H9 (cell line): ENCODE results near the gene FAM149B1. TPM values are rescaled to one million over a fixed set of nuclear protein-coding genes. Genes with fewer than 3 reads are reported as not detected.

Experiments used
- DNase-seq: peaks from one replicate; pipeline ENCODE4 v3.0.0-alpha.2; 2017
- H2AFZ ChIP-seq: one replicate; pipeline ENCODE4 v1.6.1; 2013; ENCODE audit warnings: mild to moderate bottlenecking, low read length, control low read depth, moderate library complexity
- H2AK5ac ChIP-seq: 2 replicates; pipeline ENCODE4 v1.6.1; 2013; ENCODE audit warnings: low read length, control low read depth, mixed read lengths; ENCODE audit not compliant: insufficient read length
- H2BK120ac ChIP-seq: one replicate; pipeline ENCODE4 v1.6.1; 2013; ENCODE audit warnings: low read depth, mild to moderate bottlenecking, low read length, control low read depth, inconsistent platforms; ENCODE audit not compliant: poor library complexity, severe bottlenecking
- H2BK12ac ChIP-seq: 2 replicates; pipeline ENCODE4 v1.6.1; 2013; ENCODE audit warnings: low read length, control low read depth, mixed read lengths, low read depth; ENCODE audit not compliant: insufficient read length
- H2BK15ac ChIP-seq: 2 replicates; pipeline ENCODE4 v1.6.1; 2013; ENCODE audit warnings: low read depth, low read length, control low read depth
- H2BK20ac ChIP-seq: one replicate; pipeline ENCODE4 v1.6.1; 2013; ENCODE audit warnings: low read depth, mild to moderate bottlenecking, low read length, control low read depth, inconsistent platforms; ENCODE audit not compliant: poor library complexity, severe bottlenecking
- H2BK5ac ChIP-seq: 2 replicates; pipeline ENCODE4 v1.6.1; 2013; ENCODE audit warnings: low read length, control low read depth, mixed read lengths; ENCODE audit not compliant: insufficient read length
- H3K14ac ChIP-seq: 2 replicates; pipeline ENCODE4 v1.6.1; 2013; ENCODE audit warnings: low read length, control low read depth; ENCODE audit not compliant: insufficient read depth
- H3K18ac ChIP-seq: 2 replicates; pipeline ENCODE4 v1.6.1; 2013; ENCODE audit warnings: low read depth, mild to moderate bottlenecking, mixed read lengths, low read length, control low read depth; ENCODE audit not compliant: insufficient read length
- H3K23ac ChIP-seq: 2 replicates; pipeline ENCODE4 v1.6.1; 2013; ENCODE audit warnings: low read length, control low read depth, mixed read lengths, low read depth; ENCODE audit not compliant: insufficient read length
- H3K23me2 ChIP-seq: 2 replicates; pipeline ENCODE4 v1.6.1; 2013; ENCODE audit warnings: low read depth, mild to moderate bottlenecking, mixed read lengths, low read length, control low read depth; ENCODE audit not compliant: insufficient read length, poor library complexity, severe bottlenecking
- H3K27ac ChIP-seq: 2 replicates; pipeline ENCODE4 v1.5.1; 2013; ENCODE audit warnings: low read length, control low read depth, mixed read lengths, low read depth; ENCODE audit not compliant: insufficient read length
- H3K27me3 ChIP-seq: 2 replicates; pipeline ENCODE4 v1.6.1; 2013; ENCODE audit warnings: low read length, control low read depth, inconsistent platforms; ENCODE audit not compliant: insufficient read depth
- H3K4ac ChIP-seq: 2 replicates; pipeline ENCODE4 v1.6.1; 2013; ENCODE audit warnings: low read depth, mild to moderate bottlenecking, control low read depth, inconsistent platforms, low read length, moderate library complexity
- H3K4me1 ChIP-seq: 2 replicates; pipeline ENCODE4 v1.6.1; 2013; ENCODE audit warnings: low read length, control low read depth, inconsistent platforms; ENCODE audit not compliant: insufficient read depth
- H3K4me2 ChIP-seq: 2 replicates; pipeline ENCODE4 v1.6.1; 2013; ENCODE audit warnings: low read length, control low read depth, mixed read lengths; ENCODE audit not compliant: insufficient read length, insufficient read depth
- H3K56ac ChIP-seq: 2 replicates; pipeline ENCODE4 v1.6.1; 2013; ENCODE audit warnings: low read depth, mild to moderate bottlenecking, mixed read lengths, low read length, control low read depth; ENCODE audit not compliant: insufficient read length
- H3K79me1 ChIP-seq: 2 replicates; pipeline ENCODE4 v1.6.1; 2013; ENCODE audit warnings: low read depth, mild to moderate bottlenecking, moderate library complexity, low read length, control low read depth, inconsistent platforms; ENCODE audit not compliant: insufficient read depth, poor library complexity, severe bottlenecking
- H3K79me2 ChIP-seq: 2 replicates; pipeline ENCODE4 v1.6.1; 2013; ENCODE audit warnings: low read length, control low read depth, inconsistent platforms; ENCODE audit not compliant: insufficient read depth
- H3K9ac ChIP-seq: 2 replicates; pipeline ENCODE4 v1.6.1; 2013; ENCODE audit warnings: low read length, control low read depth, mixed read lengths; ENCODE audit not compliant: insufficient read length; ENCODE audit errors: extremely low read depth
- H3K9me3 ChIP-seq: one replicate; pipeline ENCODE4 v1.6.1; 2013; ENCODE audit warnings: low read depth, low read length, inconsistent platforms; ENCODE audit not compliant: control insufficient read depth
- H3T11ph ChIP-seq: one replicate; pipeline ENCODE4 v1.6.1; 2013; ENCODE audit warnings: mild to moderate bottlenecking, low read length, control low read depth, inconsistent platforms
- H4K20me1 ChIP-seq: one replicate; pipeline ENCODE4 v1.6.1; 2013; ENCODE audit not compliant: control insufficient read depth, insufficient read length, insufficient read depth
- H4K5ac ChIP-seq: 2 replicates; pipeline ENCODE4 v1.6.1; 2013; ENCODE audit warnings: low read depth, mild to moderate bottlenecking, mixed read lengths, low read length, control low read depth; ENCODE audit not compliant: insufficient read length
- H4K8ac ChIP-seq: replicated peaks from 2 replicates; pipeline ENCODE4 v1.6.1; 2013; ENCODE audit warnings: low read length, control low read depth, mixed read lengths, low read depth; ENCODE audit not compliant: insufficient read length
- H4K91ac ChIP-seq: 2 replicates; pipeline ENCODE4 v1.6.1; 2013; ENCODE audit warnings: low read depth, mild to moderate bottlenecking, moderate library complexity, mixed read lengths, low read length, control low read depth; ENCODE audit not compliant: insufficient read length
- H3K27ac Mint-ChIP-seq, 3 experiments: 2 replicates in 2 of 3; 3 replicates in 1 of 3; pipeline ENCODE4 v1.8.0; 2020 to 2021; ENCODE audit warnings: mixed read lengths in 3 of 3, mild to moderate bottlenecking in 1 of 3, moderate library complexity in 1 of 3
- H3K27me3 Mint-ChIP-seq: 2 replicates; pipeline ENCODE4 v1.8.0; 2021; ENCODE audit warnings: low read depth, mild to moderate bottlenecking, moderate library complexity, mixed read lengths
- H3K36me3 Mint-ChIP-seq, 3 experiments: 2 replicates in 2 of 3; 3 replicates in 1 of 3; pipeline ENCODE4 v1.8.0; 2020 to 2021; ENCODE audit warnings: low read depth in 3 of 3, mixed read lengths in 3 of 3; ENCODE audit not compliant: insufficient read depth in 1 of 3
- H3K4me1 Mint-ChIP-seq, 2 experiments: 2 replicates each; pipeline ENCODE4 v1.8.0; 2020; ENCODE audit warnings: mixed read lengths in 2 of 2
- H3K4me3 Mint-ChIP-seq, 2 experiments: 2 replicates in 1 of 2; 3 replicates in 1 of 2; pipeline ENCODE4 v1.8.0; 2020 to 2021; ENCODE audit warnings: mild to moderate bottlenecking in 2 of 2, mixed read lengths in 2 of 2, moderate library complexity in 1 of 2
- H3K9me3 Mint-ChIP-seq, 2 experiments: 2 replicates in 1 of 2; 3 replicates in 1 of 2; pipeline ENCODE4 v1.8.0; 2020; ENCODE audit warnings: mild to moderate bottlenecking in 2 of 2, mixed read lengths in 2 of 2, moderate library complexity in 1 of 2
- WGBS: extraction: QIAGEN DNeasy Blood & Tissue Kit; methylation state at CpG from one replicate; pipeline ENCODE4 v1.1.7; 2013; ENCODE audit warnings: missing lambda C conversion rate, low lambda C conversion rate, mixed read lengths; ENCODE audit not compliant: insufficient read length; ENCODE audit errors: extremely low coverage; 5-methylcytosine and 5-hydroxymethylcytosine counted together
- total RNA-seq: library from RNA; stranded (reverse); gene quantifications from 2 replicates; pipeline ENCODE4 v1.2.1, GENCODE V29; 2021
- TF ChIP-seq, protein P1 (sequence below): fragments of 200-600 bp; sonication (generic); conservative IDR thresholded peaks from 3 replicates; pipeline ENCODE4 v1.8.0; 2021; ENCODE audit warnings: antibody characterized with exemption, mild to moderate bottlenecking

FAM149B1 gene
- total RNA-seq, 1 experiment from 2014 or later, result 17.9 TPM

DNA sequence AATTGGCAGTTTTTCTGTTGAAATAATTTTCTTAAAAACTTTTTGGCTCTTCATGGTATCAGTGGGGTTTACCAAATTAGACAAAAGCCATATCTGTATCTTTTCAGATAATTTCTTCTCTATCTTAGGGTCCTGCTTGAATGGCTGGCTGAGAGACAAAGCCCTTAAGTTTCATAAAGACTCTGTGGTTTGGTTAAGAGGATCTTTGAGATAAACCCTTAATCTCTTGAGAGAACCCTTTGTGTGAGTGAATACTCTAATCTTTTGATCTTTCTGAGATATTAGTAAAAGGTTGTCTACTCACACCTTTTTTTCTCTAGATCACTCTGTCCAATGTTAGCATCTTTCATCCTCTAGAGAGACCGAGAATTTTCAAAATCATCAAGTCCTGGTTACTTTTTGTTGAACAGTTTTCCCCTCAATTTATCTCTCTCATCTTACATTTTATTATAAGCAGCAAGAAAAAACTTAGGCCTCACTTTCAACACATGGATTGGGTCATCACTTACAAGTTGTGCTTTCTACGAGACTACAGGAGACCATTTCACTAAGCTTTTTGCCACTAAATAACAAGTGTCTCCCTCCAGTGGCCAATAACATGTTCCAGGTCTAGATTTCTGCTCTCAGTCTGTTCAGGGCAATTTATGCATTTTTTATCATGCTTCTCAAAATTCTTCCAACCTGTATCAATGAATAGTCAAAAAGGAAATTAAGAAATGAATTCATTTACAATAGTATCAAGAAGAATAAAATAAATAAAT, 50.7 kb downstream of the FAM149B1 start:
- Histone ChIP-seq H3K14ac (no peak overlapping the region), H2BK5ac (no peak overlapping the region), H3K18ac (no peak overlapping the region), H3K23me2 (no peaks in the 10 kb centered on the region), H3K79me1 (no peaks in the 10 kb centered on the region), H3K4ac (no peak overlapping the region), H3K4me1 (no peaks in the 10 kb centered on the region), H3K27me3 (no peaks in the 10 kb centered on the region), H3K27ac (no peak overlapping the region), H3K56ac (no peak overlapping the region), H2AFZ (no peak overlapping the region), H3K79me2 (no peaks in the 10 kb centered on the region; the same call in 1 of the 2 replicates), H3K4me2 (no peak overlapping the region), H4K5ac (no peak overlapping the region), H2BK120ac (no peak overlapping the region), H3T11ph (no peak overlapping the region), H2AK5ac (no peak overlapping the region), H2BK15ac (no peak overlapping the region), H4K20me1 (no peaks in the 10 kb centered on the region), H3K23ac (no peak overlapping the region), H2BK20ac (no peak overlapping the region), H4K91ac (no peak overlapping the region), H3K9ac (no peak overlapping the region), H3K9me3 (no peaks in the 10 kb centered on the region), H2BK12ac (no peak overlapping the region), H4K8ac (no peak overlapping the region)
- no peak for DNase-seq
- peaks cover 0 to 11% (median 10%) of the 10 kb centered on the region in 3 experiments; a peak in 5 of 7 replicates for H3K36me3 Mint-ChIP-seq
- no peaks in the 10 kb centered on the region for H3K4me1 Mint-ChIP-seq
- no CpG with 5 or more reads among the region's 2 CpGs for WGBS
- H3K27me3 Mint-ChIP-seq, result no peaks in the 10 kb centered on the region
- no peaks in the 10 kb centered on the region for H3K9me3 Mint-ChIP-seq
- H3K27ac Mint-ChIP-seq, result no peak overlapping the region
- TF ChIP-seq, protein P1, sequence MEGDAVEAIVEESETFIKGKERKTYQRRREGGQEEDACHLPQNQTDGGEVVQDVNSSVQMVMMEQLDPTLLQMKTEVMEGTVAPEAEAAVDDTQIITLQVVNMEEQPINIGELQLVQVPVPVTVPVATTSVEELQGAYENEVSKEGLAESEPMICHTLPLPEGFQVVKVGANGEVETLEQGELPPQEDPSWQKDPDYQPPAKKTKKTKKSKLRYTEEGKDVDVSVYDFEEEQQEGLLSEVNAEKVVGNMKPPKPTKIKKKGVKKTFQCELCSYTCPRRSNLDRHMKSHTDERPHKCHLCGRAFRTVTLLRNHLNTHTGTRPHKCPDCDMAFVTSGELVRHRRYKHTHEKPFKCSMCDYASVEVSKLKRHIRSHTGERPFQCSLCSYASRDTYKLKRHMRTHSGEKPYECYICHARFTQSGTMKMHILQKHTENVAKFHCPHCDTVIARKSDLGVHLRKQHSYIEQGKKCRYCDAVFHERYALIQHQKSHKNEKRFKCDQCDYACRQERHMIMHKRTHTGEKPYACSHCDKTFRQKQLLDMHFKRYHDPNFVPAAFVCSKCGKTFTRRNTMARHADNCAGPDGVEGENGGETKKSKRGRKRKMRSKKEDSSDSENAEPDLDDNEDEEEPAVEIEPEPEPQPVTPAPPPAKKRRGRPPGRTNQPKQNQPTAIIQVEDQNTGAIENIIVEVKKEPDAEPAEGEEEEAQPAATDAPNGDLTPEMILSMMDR, result peak; percentile 66
- H3K4me3 Mint-ChIP-seq, result no peak overlapping the region
